OCI-LY7 (cell line): ENCODE data around the gene ZNF282. TPM values are rescaled to one million over a fixed set of nuclear protein-coding genes. Genes with fewer than 3 reads are reported as not detected.

Source experiments
- BruUV-seq: library from RNA; stranded (reverse); fragments of 400-500 nt; replicated peaks from 2 replicates; lab custom pipeline; 2021; lab: Mats Ljungman, UMichigan
- CTCF ChIA-PET: fragments of 300-600 bp; sonication (Branson Sonifier 250); formaldehyde crosslinking; loops from one replicate; lab custom pipeline; 2022; ENCODE audit warnings: antibody characterized with exemption; ENCODE audit not compliant: unreplicated experiment; lab: Charles Lee
- POLR2A ChIA-PET: fragments of 300-600 bp; sonication (Branson Sonifier 250); formaldehyde crosslinking; loops from one replicate; lab custom pipeline; 2022; ENCODE audit warnings: antibody characterized with exemption; lab: Charles Lee
- DNase-seq: peaks from one replicate; pipeline ENCODE4 v3.0.0-alpha.2; 2015; ENCODE audit warnings: low spot score
- H2AFZ ChIP-seq: fragments of 200-600 bp; sonication (generic), shearing (Covaris generic); 2 replicates; pipeline ENCODE4 v1.6.1; 2014; ENCODE audit warnings: mild to moderate bottlenecking, antibody characterized with exemption, low read length, moderate library complexity
- H3K27ac ChIP-seq: fragments of 200-600 bp; sonication (generic); 2 replicates; pipeline ENCODE4 v1.5.1; 2014; ENCODE audit warnings: mixed run types, low read depth, mild to moderate bottlenecking, moderate library complexity, low read length, inconsistent platforms; ENCODE audit not compliant: poor library complexity, severe bottlenecking
- H3K36me3 ChIP-seq: fragments of 200-600 bp; sonication (generic); 2 replicates; pipeline ENCODE4 v1.6.1; 2014; ENCODE audit warnings: mild to moderate bottlenecking, antibody characterized with exemption, low read length, moderate library complexity, mixed read lengths; ENCODE audit not compliant: insufficient read depth
- H3K4me1 ChIP-seq: fragments of 200-600 bp; sonication (generic); 2 replicates; pipeline ENCODE4 v1.5.1; 2014; ENCODE audit warnings: mild to moderate bottlenecking, low read length; ENCODE audit not compliant: insufficient read depth, poor library complexity, severe bottlenecking
- H3K4me2 ChIP-seq: fragments of 200-600 bp; sonication (generic); 2 replicates; pipeline ENCODE4 v1.6.1; 2014; ENCODE audit warnings: mild to moderate bottlenecking, low read length
- H3K4me3 ChIP-seq: fragments of 200-600 bp; sonication (generic); 2 replicates; pipeline ENCODE4 v1.5.1; 2014; ENCODE audit warnings: mild to moderate bottlenecking, low read depth, low read length; ENCODE audit not compliant: poor library complexity, severe bottlenecking
- H3K79me2 ChIP-seq: fragments of 200-600 bp; sonication (generic); 2 replicates; pipeline ENCODE4 v1.6.1; 2016; ENCODE audit warnings: low read depth, mild to moderate bottlenecking, low read length, moderate library complexity, mixed read lengths; ENCODE audit not compliant: insufficient read depth
- H3K9me2 ChIP-seq: fragments of 200-600 bp; sonication (generic); 2 replicates; pipeline ENCODE4 v1.6.1; 2016; ENCODE audit warnings: mild to moderate bottlenecking, low read length, mixed read lengths; ENCODE audit not compliant: insufficient read depth
- H3K9me3 ChIP-seq: fragments of 200-600 bp; sonication (generic); 2 replicates; pipeline ENCODE4 v1.6.1; 2014; ENCODE audit warnings: mild to moderate bottlenecking, mixed run types, low read length, mixed read lengths
- H4K20me1 ChIP-seq: fragments of 200-600 bp; sonication (generic); 2 replicates; pipeline ENCODE4 v1.6.1; 2014; ENCODE audit warnings: mild to moderate bottlenecking, antibody characterized with exemption, low read length, moderate library complexity, mixed read lengths; ENCODE audit not compliant: insufficient read depth
- CTCF ChIP-seq: fragments of 200-600 bp; sonication (generic); conservative IDR thresholded peaks from 2 replicates; pipeline ENCODE4 v1.5.1; 2014; ENCODE audit warnings: mild to moderate bottlenecking, antibody characterized with exemption, low read length, moderate library complexity, mixed read lengths
- EZH2phosphoT487 ChIP-seq: fragments of 200-600 bp; sonication (generic); IDR thresholded peaks from 2 replicates; pipeline ENCODE4 v1.6.1; 2018; ENCODE audit warnings: low read depth, borderline replicate concordance, mild to moderate bottlenecking, mixed run types, antibody characterized with exemption, low read length, moderate library complexity, mixed read lengths
- intact Hi-C: fragments of 100-400 bp; cut with micrococcal nuclease; formaldehyde crosslinking; loops from one replicate; pipeline ENCODE4 v1.10.0; 2022; ENCODE audit not compliant: unreplicated experiment
- total RNA-seq, 2 experiments: library from RNA; depleted of rRNA in 1 of 2; stranded (reverse); fragments of >200 nt in 1 of 2; shearing (Covaris generic) in 1 of 2; gene quantifications; 2 replicates each; pipeline ENCODE4 v1.2.3, GENCODE V29; 2014 to 2022

The ZNF282 gene
- total RNA-seq, 2 experiments from 2014 or later = 15.4 to 26.6 TPM

- Histone ChIP-seq H3K9me3 (no peaks in the 10 kb centered on the region), H3K4me3 (peak overlapping the region; percentile 93), H4K20me1 (no peaks in the 10 kb centered on the region), H3K4me1 (peaks cover 29% of the 10 kb centered on the region), H3K4me2 (peak overlapping the region; percentile 85), H3K36me3 (peaks cover 16% of the 10 kb centered on the region), H2AFZ (peak overlapping the region; percentile 37; the same call in 1 of the 2 replicates), H3K27ac (peak overlapping the region; percentile 82), H3K79me2 (peaks cover 79% of the 10 kb centered on the region), H3K9me2 (no peaks in the 10 kb centered on the region)
- TF ChIP-seq EZH2phosphoT487 (no peak), CTCF (no peak)
- ChIA-PET POLR2A (interaction anchor here (0.6 to 2.4 kb wide), 4 partner anchors 22 to 51 kb away, joined by 3 to 15 read pairs (median 8); partner anchors contain the start of genes ZNF282 and ZNF425), CTCF (interaction anchor here (0.5 to 1.4 kb wide), 2 partner anchors 22 to 38 kb away, joined by 3 to 12 read pairs; partner anchors contain the start of gene ZNF425)
- intact Hi-C loops = loop anchor here (1.0 to 5.0 kb wide), 6 partner anchors 22 to 166 kb away; partner anchors contain the start of genes PDIA4, ZNF212, ZNF425 and ZNF786
- no TSS peak for BruUV-seq
- peak; percentile 41 for DNase-seq
These were observed 47.3 kb upstream of the ZNF282 start for GRCh38 chr7:149147752-149148653.

- peaks cover 43% of the 10 kb centered on the region for H3K36me3 ChIP-seq
- no peaks in the 10 kb centered on the region for H3K9me2 ChIP-seq
- H4K20me1 ChIP-seq = no peaks in the 10 kb centered on the region
- H3K27ac ChIP-seq = no peak overlapping the region
- peaks cover 56% of the 10 kb centered on the region for H3K79me2 ChIP-seq
- no peak overlapping the region for H3K4me2 ChIP-seq
- ChIA-PET POLR2A (interaction anchor here (0.6 to 1.2 kb wide), 5 partner anchors 14 to 390 kb away, joined by 3 read pairs; no protein-coding TSS in a partner anchor), CTCF (interaction anchor here (1.0 kb wide), 1 partner anchor 15 kb away, joined by 3 read pairs; no protein-coding TSS in a partner anchor)
- H3K4me3 ChIP-seq = no peak overlapping the region
- H2AFZ ChIP-seq = no peak overlapping the region
- BruUV-seq = no TSS peak
- peaks cover 9% of the 10 kb centered on the region for H3K4me1 ChIP-seq
- DNase-seq = no peak
- no peaks in the 10 kb centered on the region for H3K9me3 ChIP-seq
- TF ChIP-seq CTCF (no peak), EZH2phosphoT487 (no peak)
- intact Hi-C loops = no loop called here
These were observed 44.4 kb upstream of the ZNF282 start for GRCh38 chr7:149150981-149151380.
